GM18505 (cell line): ENCODE measurements around the gene DEDD2.

Experiments
- ATAC-seq: cut with Tn5 transposase; IDR thresholded peaks from one replicate; pipeline ENCODE4 v1.9.1; 2021; ENCODE audit not compliant: unreplicated experiment
- POLR2A ChIP-seq: IDR thresholded peaks from 4 replicates; pipeline ENCODE4 v1.6.1; 2011; ENCODE audit warnings: borderline replicate concordance; ENCODE audit not compliant: insufficient read depth, insufficient read length; ENCODE audit errors: extremely low read depth

Gene DEDD2

DNA sequence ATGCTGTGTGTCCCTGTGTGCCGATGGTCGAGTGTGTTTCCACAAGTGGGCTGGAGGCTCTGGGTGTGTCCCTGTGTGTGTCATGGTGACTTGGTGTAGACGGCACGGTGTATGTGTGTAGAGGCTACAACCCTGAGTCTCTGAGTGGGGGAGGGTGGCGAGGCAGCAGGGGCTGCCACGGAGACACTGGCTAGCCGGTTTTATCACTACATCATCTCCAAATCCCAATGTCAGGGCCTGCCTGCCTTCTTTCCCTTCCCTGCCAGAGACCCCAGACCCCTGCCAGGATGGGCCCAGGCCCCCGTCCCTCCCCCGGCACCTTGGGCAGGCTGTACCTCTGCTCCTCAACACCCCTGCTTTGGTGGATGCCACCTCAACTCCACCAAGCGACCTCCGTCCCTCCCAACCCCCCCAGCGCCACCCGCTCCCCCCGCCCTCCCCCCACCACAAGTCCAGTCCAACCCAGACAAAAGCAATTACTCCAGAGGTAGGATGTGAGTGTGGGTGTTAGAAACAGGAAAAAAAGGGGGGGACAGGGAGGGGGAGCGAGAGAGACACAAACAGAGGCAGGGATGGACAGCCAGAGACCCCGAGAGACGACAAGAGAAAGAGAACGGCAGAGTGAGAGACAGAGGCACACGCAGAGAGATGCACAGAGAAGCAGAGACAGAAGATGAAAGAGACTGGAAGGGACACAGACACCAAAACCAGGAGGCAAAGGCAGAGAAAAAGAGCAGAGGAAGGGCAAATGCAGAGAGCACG lies 63.6 kb downstream of the DEDD2 start:
- TF ChIP-seq POLR2A, result no peak
- ATAC-seq, result no peak

- ATAC-seq, result no peak
- TF ChIP-seq POLR2A, result no peak
Measured at GRCh38 chr19:42152910-42153671, 64.4 kb downstream of the DEDD2 start.

DNA sequence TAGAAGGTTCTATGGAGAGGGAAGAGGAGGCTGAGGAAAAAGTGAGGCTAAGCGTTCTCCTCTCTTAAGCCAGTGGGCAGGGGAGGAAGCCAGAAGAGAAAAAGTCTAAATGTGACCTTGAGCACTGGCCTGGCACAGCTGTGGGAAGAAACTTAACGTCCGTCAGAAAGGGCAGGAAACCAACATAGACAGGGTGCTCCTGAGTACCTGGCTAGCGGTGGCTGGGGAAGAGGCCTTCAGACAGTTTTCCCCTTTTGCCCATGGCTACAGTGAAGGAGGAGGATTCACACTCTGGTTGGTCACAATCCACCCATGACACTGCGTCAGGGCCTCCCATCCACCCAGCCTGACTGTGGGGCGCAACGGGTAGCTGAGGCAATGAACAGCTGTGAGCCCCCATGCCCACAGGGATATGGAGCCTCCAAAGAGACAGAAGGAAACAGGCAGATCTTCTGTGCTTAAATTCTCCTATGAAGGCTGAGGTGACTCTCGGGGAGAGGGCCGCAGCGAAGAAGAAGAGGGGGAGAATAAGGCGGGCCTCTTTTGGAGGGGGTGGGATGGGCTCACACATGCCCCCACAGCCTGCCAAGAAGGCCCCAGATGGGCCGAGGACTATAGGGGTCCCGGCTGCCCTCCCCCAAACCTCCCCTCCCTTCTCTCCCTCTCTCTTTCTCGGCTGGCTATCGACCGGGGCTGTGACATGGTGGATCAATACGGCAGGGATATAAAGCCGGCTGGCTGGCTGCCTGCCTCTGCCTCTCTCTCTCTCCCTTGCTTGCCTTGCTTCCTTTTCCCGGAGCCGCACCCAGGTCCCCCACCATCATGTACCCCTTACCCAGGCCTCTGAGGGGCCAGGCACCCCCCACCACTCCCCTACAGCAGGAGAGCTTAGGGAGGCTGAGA lies 65.4 kb downstream of the DEDD2 start:
- no peak for ATAC-seq
- TF ChIP-seq POLR2A, result no peak

GRCh38 chr19:42150911-42151361 lies 66.5 kb downstream of the DEDD2 start:
- ATAC-seq, result no peak
- TF ChIP-seq POLR2A, result no peak

DNA sequence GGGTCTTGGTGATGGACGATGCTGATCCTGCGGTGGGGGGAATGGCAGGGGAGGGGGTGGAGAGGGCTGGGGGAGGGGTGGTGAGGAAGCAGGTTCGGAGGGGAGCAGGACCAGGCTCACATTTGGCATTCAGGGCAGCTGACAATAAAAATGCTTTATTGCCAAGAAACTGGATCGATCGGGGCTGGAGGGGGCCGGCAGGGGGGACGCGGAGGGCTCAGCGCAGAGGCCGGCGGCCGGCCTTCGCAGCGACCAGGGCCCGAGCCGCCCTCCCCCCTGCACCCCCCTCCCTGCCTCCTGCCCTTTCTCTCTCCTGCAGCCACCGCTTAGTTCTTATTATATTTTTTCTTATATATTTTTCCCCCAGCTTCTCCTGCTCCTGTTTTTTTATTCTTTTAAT lies 67.1 kb downstream of the DEDD2 start:
- TF ChIP-seq POLR2A, result no peak

GRCh38 chr19:42149447-42150202 lies 67.9 kb downstream of the DEDD2 start:
- ATAC-seq, result no peak
- TF ChIP-seq POLR2A, result no peak

More for the DNA sequence above, 67.1 kb downstream of the DEDD2 start:
- ATAC-seq, result no peak
